Type B pancreatic cell (in vitro differentiated cells): ENCODE results near the gene SYN1. TPM values are rescaled to one million over a fixed set of nuclear protein-coding genes. Genes with fewer than 3 reads are reported as not detected.

ENCODE experiments used
- DNase-seq: peaks from one replicate; pipeline ENCODE4 v3.0.0; 2021; ENCODE audit warnings: mixed read lengths; ENCODE audit not compliant: unreplicated experiment; ENCODE audit errors: extremely low spot score
- H3K27ac Mint-ChIP-seq: 2 replicates; pipeline ENCODE4 v1.8.0; 2021; ENCODE audit warnings: mild to moderate bottlenecking, mixed read lengths
- H3K27me3 Mint-ChIP-seq: 2 replicates; pipeline ENCODE4 v1.8.0; 2021; ENCODE audit warnings: mixed read lengths
- H3K36me3 Mint-ChIP-seq: 2 replicates; pipeline ENCODE4 v1.8.0; 2021; ENCODE audit warnings: mixed read lengths
- H3K4me1 Mint-ChIP-seq: one replicate; pipeline ENCODE4 v1.8.0; 2021; ENCODE audit warnings: mixed read lengths; ENCODE audit not compliant: unreplicated experiment
- H3K4me3 Mint-ChIP-seq: 2 replicates; pipeline ENCODE4 v1.8.0; 2021; ENCODE audit warnings: mild to moderate bottlenecking, mixed read lengths
- H3K9me3 Mint-ChIP-seq: 2 replicates; pipeline ENCODE4 v1.8.0; 2021; ENCODE audit warnings: mixed read lengths
- CTCF ChIP-seq: fragments of 200-600 bp; sonication (generic); conservative IDR thresholded peaks from 2 replicates; pipeline ENCODE4 v1.5.0; 2021; ENCODE audit warnings: antibody characterized with exemption, mild to moderate bottlenecking
- total RNA-seq: library from RNA; stranded (reverse); gene quantifications from 2 replicates; pipeline ENCODE4 v1.2.1, GENCODE V29; 2021; ENCODE audit warnings: low replicate concordance

Gene SYN1
- total RNA-seq, 1 donor from 2014 or later, result 4.2 TPM

GRCh38 chrX:47638816-47639215 lies 19.2 kb upstream of the SYN1 start:
- no peak overlapping the region for H3K27ac Mint-ChIP-seq
- no peaks in the 10 kb centered on the region for H3K27me3 Mint-ChIP-seq
- no peaks in the 10 kb centered on the region for H3K9me3 Mint-ChIP-seq
- peaks cover 15% of the 10 kb centered on the region for H3K36me3 Mint-ChIP-seq
- no peak for TF ChIP-seq CTCF
- DNase-seq, result no peak
- H3K4me3 Mint-ChIP-seq, result no peak overlapping the region
- no peaks in the 10 kb centered on the region for H3K4me1 Mint-ChIP-seq

DNA sequence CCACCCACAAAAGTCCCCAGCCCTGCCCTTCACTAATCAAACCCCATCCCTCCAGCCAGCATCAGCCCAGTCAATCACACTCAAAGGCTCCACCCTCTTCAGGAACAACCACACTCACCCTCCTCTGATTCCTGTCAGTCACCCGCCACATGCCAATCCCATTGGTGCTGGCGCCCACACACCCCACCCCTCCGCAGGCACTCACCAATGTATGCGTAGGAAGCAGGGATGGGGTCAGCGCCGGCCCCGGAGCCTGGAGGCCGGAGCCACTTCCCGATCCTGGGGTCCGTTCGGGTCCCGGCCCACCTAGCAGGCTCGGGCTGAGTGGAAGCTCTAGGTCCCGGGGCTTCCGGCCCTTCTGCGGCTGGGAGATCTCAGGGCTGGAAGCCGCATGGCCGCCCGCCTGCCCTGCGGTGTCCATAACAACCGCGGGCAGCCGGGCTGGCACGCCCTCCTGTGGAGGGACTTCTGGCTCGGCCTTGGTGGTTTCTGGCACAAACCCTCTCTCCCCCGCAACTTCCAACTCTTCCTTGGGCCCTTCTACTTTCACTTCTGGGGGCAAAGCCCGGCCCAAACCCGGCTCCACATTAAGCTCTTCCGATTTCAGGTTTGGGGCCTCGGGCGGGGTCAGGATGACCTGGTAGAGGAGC lies 18.0 kb upstream of the SYN1 start:
- no peak overlapping the region for H3K4me3 Mint-ChIP-seq
- peaks cover 15% of the 10 kb centered on the region for H3K36me3 Mint-ChIP-seq
- no peaks in the 10 kb centered on the region for H3K4me1 Mint-ChIP-seq
- TF ChIP-seq CTCF, result no peak
- no peak overlapping the region for H3K27ac Mint-ChIP-seq
- DNase-seq, result no peak
- H3K27me3 Mint-ChIP-seq, result no peaks in the 10 kb centered on the region
- H3K9me3 Mint-ChIP-seq, result no peaks in the 10 kb centered on the region

DNA sequence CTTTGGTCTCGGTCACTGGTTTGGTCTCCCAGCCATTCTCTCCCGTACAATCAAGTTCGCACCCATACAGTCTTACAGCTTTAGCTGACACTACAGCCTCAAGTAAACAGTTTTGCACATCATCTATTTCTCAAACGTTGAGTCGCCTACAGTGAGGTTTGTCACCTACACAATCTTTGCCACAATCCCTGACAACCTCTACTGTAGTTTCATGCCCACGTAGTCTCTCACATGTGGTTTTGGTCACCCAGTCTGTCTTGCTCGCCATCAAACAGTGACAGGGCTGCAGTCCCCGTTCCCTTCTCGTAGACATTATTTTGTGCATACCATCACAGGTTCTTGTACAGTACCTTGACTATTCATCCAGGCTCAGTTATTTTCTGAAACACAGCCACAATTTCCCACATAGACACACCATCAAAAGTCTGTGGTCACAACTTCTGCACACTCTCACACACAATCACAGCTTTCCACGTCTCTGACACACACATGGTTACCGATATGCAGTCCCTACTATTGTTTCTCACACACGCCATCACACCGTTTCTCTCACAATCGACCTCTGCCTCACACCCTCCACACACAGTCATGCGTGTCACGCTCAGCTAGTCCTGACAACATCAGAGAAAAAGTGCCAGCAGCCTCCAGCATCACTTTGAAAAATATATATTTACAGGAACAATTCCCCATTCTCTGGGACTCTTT lies 15.4 kb upstream of the SYN1 start:
- no peaks in the 10 kb centered on the region for H3K4me1 Mint-ChIP-seq
- H3K9me3 Mint-ChIP-seq, result no peaks in the 10 kb centered on the region
- no peaks in the 10 kb centered on the region for H3K27me3 Mint-ChIP-seq
- peaks cover 6% of the 10 kb centered on the region for H3K36me3 Mint-ChIP-seq
- no peak overlapping the region for H3K4me3 Mint-ChIP-seq
- no peak for TF ChIP-seq CTCF
- DNase-seq, result no peak
- H3K27ac Mint-ChIP-seq, result no peak overlapping the region

- TF ChIP-seq CTCF, result no peak
- DNase-seq, result no peak
- Mint-ChIP-seq H3K27me3 (no peaks in the 10 kb centered on the region), H3K4me3 (no peak overlapping the region), H3K9me3 (no peaks in the 10 kb centered on the region), H3K36me3 (no peaks in the 10 kb centered on the region), H3K4me1 (no peaks in the 10 kb centered on the region), H3K27ac (no peak overlapping the region)
These were observed 14.3 kb upstream of the SYN1 start for GRCh38 chrX:47633689-47634590.

- no peak overlapping the region for H3K27ac Mint-ChIP-seq
These were observed 13.0 kb upstream of the SYN1 start for GRCh38 chrX:47632666-47633065.

More at GRCh38 chrX:47632666-47633065, 13.0 kb upstream of the SYN1 start:
- H3K27me3 Mint-ChIP-seq, result no peaks in the 10 kb centered on the region
- TF ChIP-seq CTCF, result no peak
- no peak for DNase-seq
- H3K36me3 Mint-ChIP-seq, result no peaks in the 10 kb centered on the region
- no peaks in the 10 kb centered on the region for H3K9me3 Mint-ChIP-seq
- no peak overlapping the region for H3K4me3 Mint-ChIP-seq
- no peaks in the 10 kb centered on the region for H3K4me1 Mint-ChIP-seq
